HG03135 (cell line): ENCODE measurements around the gene ST6GALNAC4.

Experiments
- ATAC-seq: cut with Tn5 transposase; IDR thresholded peaks from one replicate; pipeline ENCODE4 v1.9.1; 2021; ENCODE audit warnings: mild to moderate bottlenecking, moderate library complexity; ENCODE audit not compliant: unreplicated experiment

ST6GALNAC4 gene

GRCh38 chr9:127947841-127948710 lies 31.2 kb upstream of the ST6GALNAC4 start:
- ATAC-seq: no peak

- no peak for ATAC-seq
Measured at GRCh38 chr9:127946728-127947127, 29.9 kb upstream of the ST6GALNAC4 start.

DNA sequence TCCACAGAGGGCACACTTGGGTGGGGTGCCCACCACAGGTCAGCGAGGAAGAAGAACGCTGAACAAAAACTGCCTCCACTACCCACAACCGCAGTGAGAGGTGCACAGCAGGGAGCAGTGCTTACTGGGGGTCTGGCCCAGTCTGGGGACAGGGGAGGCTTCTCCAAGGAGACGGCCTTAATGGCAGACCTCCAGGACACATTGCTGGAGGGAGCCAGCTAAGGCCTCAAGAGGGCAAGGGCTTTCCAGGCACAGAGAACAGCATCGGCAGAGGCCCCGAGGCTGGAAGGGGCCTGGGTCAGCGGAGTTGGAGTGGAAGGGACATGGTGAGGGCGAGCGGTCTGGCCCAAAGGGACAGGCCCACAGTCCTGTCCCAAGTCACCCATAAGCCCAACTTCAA lies 29.1 kb upstream of the ST6GALNAC4 start:
- ATAC-seq: no peak

DNA sequence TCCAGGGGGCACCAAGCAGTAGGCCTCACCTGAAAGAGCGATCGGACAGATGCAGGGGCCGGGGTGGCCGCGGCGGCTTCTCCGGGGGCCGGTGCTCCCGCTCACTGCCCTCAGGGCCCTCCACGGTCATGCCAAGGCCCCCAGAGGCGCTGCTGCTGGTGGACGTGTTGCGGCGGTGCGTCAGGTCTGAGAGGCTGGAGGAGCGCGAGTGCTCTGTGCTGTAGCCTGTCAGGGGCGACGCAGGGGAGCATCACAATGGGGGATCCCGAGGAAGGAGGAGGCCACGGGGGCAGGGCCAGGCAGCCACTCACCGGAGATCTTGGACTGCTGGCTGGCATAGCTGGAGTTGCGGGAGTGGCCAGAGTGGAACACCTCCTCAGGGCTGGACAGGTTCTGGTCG lies 28.5 kb upstream of the ST6GALNAC4 start:
- no peak for ATAC-seq

- no peak for ATAC-seq
Measured at GRCh38 chr9:127944586-127945218, 27.9 kb upstream of the ST6GALNAC4 start.

- peak; percentile 56 for ATAC-seq
Measured at GRCh38 chr9:127943731-127944144, 26.9 kb upstream of the ST6GALNAC4 start.

DNA sequence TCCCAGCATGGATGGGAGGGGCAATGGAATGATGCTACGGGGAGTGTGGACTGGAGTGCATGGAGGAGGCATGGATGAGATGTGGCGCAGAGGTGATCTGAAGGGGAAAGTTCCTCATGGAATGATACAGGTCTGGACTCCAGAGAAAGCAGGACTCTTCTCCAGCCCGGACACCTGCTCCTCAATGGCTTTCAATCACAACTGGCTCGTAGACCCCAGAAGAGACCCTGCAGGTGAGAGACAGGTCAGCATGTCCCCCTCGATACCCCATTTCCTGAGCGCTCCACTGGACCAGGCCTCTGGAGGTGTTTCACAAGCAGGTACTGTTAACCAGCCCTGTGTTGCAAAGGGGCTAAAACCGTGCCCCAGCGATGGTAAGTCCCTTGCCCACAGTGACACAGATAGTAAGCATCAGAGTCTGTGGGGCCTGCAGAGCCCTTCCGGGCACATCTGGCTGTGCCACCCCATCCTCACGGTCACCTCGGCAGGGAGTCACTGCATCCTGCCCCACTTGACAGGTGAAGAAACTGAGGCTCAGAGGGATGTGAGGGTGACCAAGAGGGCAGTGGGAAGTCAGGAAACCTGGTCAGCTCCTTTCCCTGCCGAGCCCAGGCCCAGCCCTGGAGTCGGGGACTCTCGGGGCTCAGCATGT lies 26.3 kb upstream of the ST6GALNAC4 start:
- no peak for ATAC-seq

- ATAC-seq: no peak
Measured at GRCh38 chr9:127942216-127943010, 25.6 kb upstream of the ST6GALNAC4 start.

DNA sequence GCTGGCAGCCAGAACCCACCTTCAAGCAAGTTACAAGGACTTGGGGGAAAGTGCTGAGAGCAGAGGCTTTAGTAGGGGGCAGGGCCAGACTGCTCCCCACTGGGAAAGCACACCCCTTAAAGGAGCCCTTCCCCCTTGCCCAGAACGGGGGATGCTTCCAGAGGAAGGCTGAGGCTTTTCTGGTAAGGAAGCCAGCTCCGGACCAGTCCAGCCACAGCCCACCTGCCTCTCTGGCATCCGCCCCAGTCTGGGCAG lies 25.0 kb upstream of the ST6GALNAC4 start:
- ATAC-seq: no peak

GRCh38 chr9:127941062-127941960 lies 24.5 kb upstream of the ST6GALNAC4 start:
- no peak for ATAC-seq

DNA sequence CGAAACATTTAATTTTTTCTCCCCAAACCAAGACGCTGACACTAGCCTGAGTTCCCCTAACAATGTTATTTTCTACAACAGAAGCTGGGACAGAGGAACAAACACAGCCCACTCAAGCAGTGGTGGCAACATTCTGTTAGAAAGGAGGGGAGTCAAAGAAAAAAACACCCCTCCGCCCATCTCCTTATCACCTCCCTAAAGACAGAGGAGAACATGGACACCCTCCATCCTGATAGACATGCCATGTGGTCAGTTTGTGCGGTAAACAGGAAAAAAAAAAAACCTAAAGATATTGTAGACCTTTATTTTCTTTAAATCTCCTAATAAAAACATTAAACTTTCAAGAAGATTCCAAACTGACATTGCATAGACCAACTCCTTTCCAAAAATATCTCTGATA lies 23.8 kb upstream of the ST6GALNAC4 start:
- ATAC-seq: no peak

DNA sequence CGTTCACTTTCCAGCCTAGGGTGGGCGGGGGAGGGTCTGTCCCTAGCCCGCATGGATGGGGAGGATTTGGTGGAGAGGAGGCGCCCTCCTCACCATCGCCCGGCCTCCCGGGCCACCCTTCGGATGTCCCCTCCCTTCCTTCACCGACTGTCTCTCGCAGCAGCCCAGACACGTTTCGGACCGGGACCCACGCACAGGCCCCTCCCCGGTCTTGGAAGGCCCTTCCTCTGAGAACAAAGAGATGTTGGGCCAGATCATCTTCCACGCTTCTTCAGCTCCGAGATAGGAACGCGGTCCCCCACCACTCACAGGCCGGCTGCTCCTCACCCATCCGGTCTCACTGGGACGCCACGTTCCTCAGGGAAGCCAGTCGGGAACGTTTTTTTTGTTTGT lies 21.5 kb upstream of the ST6GALNAC4 start:
- no peak for ATAC-seq

DNA sequence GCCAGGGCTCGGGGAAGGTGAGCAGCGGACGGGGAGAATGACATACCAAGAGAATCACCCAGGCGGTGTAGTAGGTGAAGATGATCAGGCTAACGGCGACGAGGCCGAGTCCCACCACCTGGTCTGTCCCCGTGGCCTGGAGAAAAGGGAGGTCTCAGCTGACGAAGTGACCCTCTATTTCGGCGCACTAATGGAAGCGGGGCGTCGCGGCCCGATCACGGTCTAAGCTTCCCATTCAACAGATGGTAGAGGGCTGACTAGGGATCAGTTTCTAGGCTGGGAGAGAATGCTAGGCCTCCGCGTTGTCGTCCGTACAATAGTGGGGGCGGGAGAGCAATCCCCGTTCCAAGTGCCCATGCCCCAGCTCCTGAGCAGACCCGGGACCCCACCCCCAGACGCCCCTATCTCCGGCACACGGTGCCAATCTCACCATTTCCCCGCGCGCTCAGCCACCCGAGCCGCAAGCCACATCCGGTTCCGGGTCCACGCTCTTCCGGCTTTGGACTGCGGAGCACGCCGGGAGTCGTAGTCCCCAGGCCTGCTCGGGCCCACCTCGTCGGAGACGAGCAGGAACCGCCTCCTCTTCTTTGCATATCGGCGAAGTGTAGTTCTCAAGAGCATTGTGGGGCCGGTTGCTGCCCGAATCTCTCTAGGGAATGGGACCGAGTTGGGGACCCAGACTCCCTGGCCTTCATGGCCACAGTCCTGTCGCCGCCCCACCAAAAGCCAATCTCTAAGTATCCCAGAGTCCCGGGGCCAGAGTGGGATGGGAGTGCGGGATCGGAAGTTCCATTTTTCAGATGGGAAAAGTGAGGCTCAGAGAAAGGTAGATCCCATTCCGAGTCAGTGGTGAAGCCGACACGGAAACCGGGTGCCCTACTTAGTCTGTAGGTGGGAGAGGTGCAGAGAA lies 20.8 kb upstream of the ST6GALNAC4 start, which contains the start of gene DPM2:
DPM2 (minus strand) TSS at position 467 of the 910 bp plus-strand sequence; CDS start at position 433, 34 bp downstream.
- peak; percentile 89 for ATAC-seq

DNA sequence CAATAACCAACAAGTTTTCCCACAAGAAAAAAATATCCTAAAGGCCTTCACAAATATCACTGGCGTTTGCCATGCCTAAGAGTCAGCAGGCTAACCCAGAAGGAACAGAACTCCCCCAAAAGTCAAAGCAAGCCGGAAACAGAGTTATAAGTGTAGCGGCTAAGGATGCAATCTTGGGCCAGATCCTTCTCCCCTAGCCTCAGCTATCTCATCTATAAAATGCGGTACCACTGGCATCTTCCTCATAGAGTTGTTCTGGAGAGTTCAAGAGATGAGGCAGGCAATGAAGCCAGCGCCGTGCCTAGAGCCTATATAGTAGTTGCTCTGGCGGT lies 20.2 kb upstream of the ST6GALNAC4 start:
- no peak for ATAC-seq

GRCh38 chr9:127936347-127936852 lies 19.6 kb upstream of the ST6GALNAC4 start:
- ATAC-seq: no peak

DNA sequence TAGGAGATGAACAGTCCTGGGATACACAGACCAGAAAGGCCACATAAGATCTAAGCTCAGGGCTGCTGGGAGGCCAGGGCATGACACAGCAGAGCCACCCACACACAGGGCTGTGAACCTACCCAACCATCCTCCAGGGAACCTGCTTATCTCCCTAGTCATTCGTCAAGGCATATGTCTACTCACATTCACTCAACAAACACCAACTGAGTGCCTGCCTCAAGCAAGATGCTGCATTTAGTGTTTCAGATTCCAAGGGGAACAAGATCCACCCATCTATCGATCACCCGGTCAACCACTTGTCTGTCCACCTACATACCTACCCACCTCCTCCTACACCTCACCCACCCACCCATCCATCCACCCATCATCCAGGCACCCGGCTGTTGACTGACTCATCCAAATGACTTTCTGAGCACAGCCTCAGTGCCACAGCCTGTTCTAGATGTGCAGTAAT lies 19.0 kb upstream of the ST6GALNAC4 start:
- ATAC-seq: no peak

GRCh38 chr9:127934986-127935385 lies 18.1 kb upstream of the ST6GALNAC4 start:
- ATAC-seq: no peak

GRCh38 chr9:127934248-127934647 lies 17.4 kb upstream of the ST6GALNAC4 start:
- ATAC-seq: no peak
